Kidney glomerular epithelial cell (primary cell): Measurements from ENCODE around the gene PRKN.
"Not testable (repeated sequence)": the region's sequence is repeated elsewhere in the genome, so short reads cannot be mapped to it uniquely, and the experiment has no call there.

Experiments
- DNase-seq: peaks from one replicate; lab custom pipeline; 2025; lab: John Stamatoyannopoulos, UW

Gene PRKN

GRCh38 chr6:161347988-161348627 is 1379.5 kb downstream of the PRKN start:
- DNase-seq, result no peak

GRCh38 chr6:161347125-161347524 is 1380.4 kb downstream of the PRKN start:
- no peak for DNase-seq

- no peak for DNase-seq
Measured at GRCh38 chr6:161346717-161347116, 1380.8 kb downstream of the PRKN start.

GRCh38 chr6:161344626-161345025 is 1382.9 kb downstream of the PRKN start:
- DNase-seq, result no peak

GRCh38 chr6:161342039-161342438 is 1385.5 kb downstream of the PRKN start:
- DNase-seq, result no peak

- no peak for DNase-seq
Measured at GRCh38 chr6:161341638-161342037, 1385.9 kb downstream of the PRKN start.

- DNase-seq, result no peak
Measured at GRCh38 chr6:161338015-161338414, 1389.6 kb downstream of the PRKN start.

GRCh38 chr6:161336479-161336878 is 1391.1 kb downstream of the PRKN start:
- no peak for DNase-seq

- no peak for DNase-seq
Measured at GRCh38 chr6:161333410-161333809, 1394.2 kb downstream of the PRKN start.

- DNase-seq, result not testable (repeated sequence)
Measured at GRCh38 chr6:161331402-161332081, 1396.0 kb downstream of the PRKN start.

GRCh38 chr6:161327360-161327953 is 1400.1 kb downstream of the PRKN start:
- DNase-seq, result no peak

GRCh38 chr6:161319231-161319630 is 1408.3 kb downstream of the PRKN start:
- no peak for DNase-seq

- DNase-seq, result no peak
Measured at GRCh38 chr6:161318456-161318855, 1409.1 kb downstream of the PRKN start.

- no peak for DNase-seq
Measured at GRCh38 chr6:161316531-161316930, 1411.0 kb downstream of the PRKN start.

- not testable (repeated sequence) for DNase-seq
Measured at GRCh38 chr6:161315246-161315917, 1412.2 kb downstream of the PRKN start.

GRCh38 chr6:161314541-161315245 is 1412.9 kb downstream of the PRKN start:
- not testable (repeated sequence) for DNase-seq

GRCh38 chr6:161313940-161314509 is 1413.5 kb downstream of the PRKN start:
- DNase-seq, result no peak

- not testable (repeated sequence) for DNase-seq
Measured at GRCh38 chr6:161313475-161313874, 1414.1 kb downstream of the PRKN start.

GRCh38 chr6:161309774-161310173 is 1417.8 kb downstream of the PRKN start:
- not testable (repeated sequence) for DNase-seq

GRCh38 chr6:161308075-161308655 is 1419.4 kb downstream of the PRKN start:
- no peak for DNase-seq

GRCh38 chr6:161305860-161306259 is 1421.7 kb downstream of the PRKN start:
- no peak for DNase-seq
